SKM-1 (cell line): Measurements from ENCODE around the gene AMBRA1.
"Not testable (repeated sequence)": the region's sequence is repeated elsewhere in the genome, so short reads cannot be mapped to it uniquely, and the experiment has no call there.

Experiments used
- DNase-seq: peaks from one replicate; lab custom pipeline; 2025; ENCODE audit not compliant: unreplicated experiment; lab: John Stamatoyannopoulos, UW

The AMBRA1 gene

DNA sequence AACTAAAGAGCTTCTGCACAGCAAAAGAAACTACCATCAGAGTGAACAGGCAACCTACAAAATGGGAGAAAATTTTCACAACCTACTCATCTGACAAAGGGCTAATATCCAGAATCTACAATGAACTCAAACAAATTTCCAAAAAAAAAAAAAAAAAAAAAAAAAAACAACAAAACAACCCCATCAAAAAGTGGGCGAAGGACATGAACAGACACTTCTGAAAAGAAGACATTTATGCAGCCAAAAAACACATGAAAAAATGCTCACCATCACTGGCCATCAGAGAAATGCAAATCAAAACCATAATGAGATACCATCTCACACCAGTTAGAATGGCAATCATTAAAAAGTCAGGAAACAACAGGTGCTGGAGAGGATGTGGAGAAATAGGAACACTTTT lies 10.3 kb downstream of the AMBRA1 start:
- not testable (repeated sequence) for DNase-seq

DNA sequence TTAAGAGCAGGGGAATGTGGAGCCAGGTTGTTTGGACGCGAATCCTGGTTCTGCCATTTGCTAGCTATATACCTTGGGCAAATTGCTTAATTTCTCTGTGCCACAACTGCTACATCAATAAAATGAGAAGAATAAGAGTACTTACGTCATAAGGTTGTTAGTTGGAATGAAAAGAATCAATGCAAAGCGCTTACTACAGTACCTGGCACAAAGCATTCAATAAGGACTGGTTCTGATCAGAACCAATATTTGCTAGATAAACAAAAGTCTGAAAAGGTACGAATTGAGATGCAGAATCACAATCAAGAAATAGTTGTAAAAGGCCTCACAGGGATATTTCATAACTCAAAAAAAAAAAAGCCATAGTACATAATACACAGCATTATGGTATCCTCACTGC lies 11.2 kb downstream of the AMBRA1 start:
- no peak for DNase-seq

- DNase-seq: no peak
These were observed 16.8 kb downstream of the AMBRA1 start for GRCh38 chr11:46577058-46577457.

DNA sequence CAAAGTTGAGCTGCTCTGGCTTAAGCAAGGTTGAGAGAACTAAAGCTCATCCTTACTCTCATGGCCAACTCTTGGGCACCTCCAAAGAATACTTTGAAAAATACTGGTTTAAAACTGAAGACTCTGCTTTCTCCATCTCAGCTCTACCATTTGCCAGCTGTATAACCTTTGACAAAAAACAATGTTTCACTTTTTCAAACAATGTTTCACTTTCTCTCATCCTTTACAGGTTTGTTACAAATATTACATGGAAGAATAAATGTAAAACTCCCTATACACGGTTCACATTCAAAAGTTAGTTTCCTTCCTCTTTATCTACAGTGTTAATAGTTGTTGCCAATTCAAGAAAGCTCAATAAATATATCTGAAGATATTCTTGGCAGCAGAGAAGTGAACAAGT lies 19.2 kb downstream of the AMBRA1 start:
- no peak for DNase-seq

GRCh38 chr11:46570790-46571398 lies 22.9 kb downstream of the AMBRA1 start:
- DNase-seq: no peak

DNA sequence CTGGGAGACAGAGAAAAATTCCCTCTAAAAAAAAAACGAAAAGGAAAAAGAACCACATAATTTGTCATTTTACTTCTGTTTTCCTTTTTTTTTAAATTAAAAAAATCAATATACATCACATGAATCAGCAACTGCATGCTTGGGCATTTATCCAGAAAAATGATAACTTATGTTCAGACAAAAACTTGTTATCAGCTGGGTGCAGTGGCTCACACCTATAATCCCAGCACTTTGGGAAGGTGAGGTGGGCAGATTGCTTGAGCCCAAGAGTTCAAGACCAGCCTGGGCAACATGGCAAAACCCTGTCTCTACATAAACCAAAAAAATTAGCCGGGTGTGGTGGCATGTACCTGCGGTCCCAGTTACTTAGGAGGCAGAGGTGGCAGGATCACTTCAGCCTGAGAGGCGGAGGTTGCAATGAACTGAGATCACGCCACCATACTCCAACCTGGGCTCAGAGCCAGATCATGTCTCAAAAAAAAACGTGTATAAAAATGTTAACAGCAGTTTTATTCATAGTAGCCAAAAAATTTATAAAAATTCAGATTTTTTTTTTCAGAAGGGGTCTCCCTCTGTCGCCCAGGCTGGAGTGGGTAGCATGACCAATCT lies 28.5 kb downstream of the AMBRA1 start:
- DNase-seq: no peak

- no peak for DNase-seq
These were observed 29.4 kb downstream of the AMBRA1 start for GRCh38 chr11:46564459-46564858.

- no peak for DNase-seq
These were observed 31.3 kb downstream of the AMBRA1 start for GRCh38 chr11:46562527-46562926.

DNA sequence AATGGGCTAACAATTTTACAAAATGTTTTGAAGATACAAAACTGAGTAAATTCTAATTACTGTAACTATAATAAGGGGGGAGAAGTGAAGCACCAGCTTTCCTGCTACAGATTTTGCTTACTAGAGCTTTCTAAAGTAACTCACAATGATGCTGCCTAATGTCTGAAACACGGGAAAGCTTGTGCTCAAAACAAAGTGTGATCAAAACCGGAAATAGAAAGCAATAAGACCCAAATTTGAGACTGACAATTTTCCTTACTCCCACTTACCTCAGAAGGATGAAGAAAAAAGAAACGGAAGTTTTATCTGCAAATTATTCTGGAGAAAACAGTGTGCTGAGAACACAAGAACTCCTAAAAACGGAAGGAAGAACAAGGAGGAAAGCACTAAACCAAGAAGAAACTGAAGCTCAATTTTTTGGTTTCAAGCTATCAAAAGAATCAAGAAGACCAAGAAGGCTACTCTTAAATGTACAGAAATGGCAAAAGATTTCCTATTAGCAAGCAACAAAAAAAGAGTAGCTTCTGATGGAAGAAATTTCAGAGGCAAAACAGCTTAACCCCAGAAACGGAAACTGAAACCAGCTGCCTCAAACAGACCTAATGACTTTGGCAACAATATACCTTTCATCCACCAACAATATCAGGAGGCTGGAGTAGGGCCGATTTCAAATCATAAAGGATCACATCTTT lies 33.4 kb downstream of the AMBRA1 start:
- no peak for DNase-seq

DNA sequence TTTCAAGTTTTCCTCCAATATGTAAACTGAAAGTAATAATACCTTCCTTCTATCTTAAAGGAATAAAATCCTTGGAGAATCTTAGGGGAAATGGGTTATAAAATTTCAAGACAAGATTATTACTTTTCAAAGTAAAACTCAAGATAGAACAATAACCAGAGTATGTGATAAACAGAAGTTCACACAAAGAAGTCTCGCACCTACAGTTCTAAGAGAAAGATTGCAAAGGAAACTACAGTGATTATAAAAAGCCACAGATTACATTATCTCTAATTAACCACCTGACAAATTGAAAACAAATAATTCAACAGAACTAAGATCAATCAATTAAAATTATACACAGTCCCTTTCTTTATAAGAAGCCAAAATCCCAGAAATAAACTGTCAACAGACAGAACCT lies 34.0 kb downstream of the AMBRA1 start:
- DNase-seq: no peak

DNA sequence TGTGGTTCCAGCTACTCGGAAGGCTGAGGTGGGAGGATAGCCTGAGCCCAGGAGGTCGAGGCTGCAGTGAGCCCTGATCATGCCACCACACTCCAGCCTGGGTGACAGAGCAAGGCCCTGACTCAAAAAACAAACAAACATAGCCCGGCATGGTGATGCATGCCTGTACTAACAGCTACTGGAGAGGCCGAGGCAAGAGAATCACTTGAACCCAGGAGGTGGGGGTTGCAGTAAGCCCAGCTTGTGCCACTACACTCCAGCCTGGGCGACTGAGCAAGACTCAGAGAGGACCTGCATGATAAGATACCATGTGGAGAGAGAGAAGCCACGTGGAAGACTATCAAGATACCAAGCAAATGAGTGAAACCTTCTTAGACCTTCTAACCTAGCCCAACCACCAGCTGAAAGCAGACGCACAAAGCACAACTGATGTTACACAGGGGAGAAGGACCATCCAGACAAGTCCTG lies 36.1 kb downstream of the AMBRA1 start:
- DNase-seq: no peak

DNA sequence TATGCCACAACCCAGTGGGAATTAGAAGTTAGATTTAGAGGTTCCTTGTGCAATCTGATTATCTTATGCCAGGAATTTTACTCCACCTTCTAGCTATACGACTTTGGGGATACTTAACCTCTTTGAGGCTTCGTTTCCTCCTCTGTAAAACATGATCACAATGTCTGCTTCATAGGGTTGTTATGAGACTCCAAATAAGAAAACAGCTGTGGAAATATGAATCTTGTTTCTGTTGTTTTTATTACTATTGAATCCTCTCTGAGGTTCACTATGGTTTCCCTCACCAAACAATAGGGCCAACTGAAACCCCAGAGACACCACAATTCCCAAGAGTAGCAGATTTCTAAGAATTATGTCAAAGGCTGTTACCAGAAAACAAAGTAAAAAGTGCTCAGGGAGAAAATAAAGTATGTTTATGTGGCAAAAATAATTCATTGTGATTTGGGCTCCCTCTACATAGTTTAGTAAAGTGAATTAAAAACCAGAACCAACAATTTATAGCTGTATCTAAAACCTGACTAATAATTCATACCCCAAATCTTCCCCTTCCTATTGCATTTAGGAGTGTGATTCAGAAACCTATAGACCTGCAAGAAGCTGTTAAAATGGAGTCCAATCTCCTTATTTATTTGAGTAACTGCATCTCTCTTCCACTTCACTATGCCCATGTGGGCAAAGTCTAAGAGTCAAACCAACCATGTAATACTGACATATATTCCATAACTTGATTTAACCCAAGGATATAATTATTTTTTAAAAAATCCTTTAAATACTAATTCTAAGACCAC lies 38.4 kb downstream of the AMBRA1 start:
- DNase-seq: no peak

- DNase-seq: peak; percentile 14
These were observed 39.3 kb downstream of the AMBRA1 start for GRCh38 chr11:46554213-46555147.

GRCh38 chr11:46553814-46554212 lies 40.0 kb downstream of the AMBRA1 start:
- DNase-seq: no peak

- no peak for DNase-seq
These were observed 42.6 kb downstream of the AMBRA1 start for GRCh38 chr11:46551261-46551660.

DNA sequence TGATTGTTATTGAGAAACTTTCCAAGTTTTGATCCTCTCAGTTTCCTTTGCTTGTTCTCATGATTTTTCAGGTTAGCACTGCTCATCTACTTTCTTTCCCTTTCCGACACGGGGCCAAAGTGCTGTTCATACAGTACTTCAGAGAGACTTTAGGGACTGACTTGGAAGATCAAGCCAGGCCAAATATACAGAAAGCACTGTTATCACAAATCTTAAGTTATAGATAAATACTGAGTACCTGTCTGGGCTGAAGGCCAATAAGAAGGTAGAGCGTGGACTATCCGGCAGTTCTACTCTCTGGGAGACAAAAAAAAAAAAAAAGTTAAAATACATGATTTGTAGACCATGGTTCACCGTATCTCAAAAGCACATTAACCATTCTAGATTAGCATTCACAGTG lies 46.2 kb downstream of the AMBRA1 start:
- DNase-seq: no peak

GRCh38 chr11:46543564-46543963 lies 50.3 kb downstream of the AMBRA1 start:
- no peak for DNase-seq

DNA sequence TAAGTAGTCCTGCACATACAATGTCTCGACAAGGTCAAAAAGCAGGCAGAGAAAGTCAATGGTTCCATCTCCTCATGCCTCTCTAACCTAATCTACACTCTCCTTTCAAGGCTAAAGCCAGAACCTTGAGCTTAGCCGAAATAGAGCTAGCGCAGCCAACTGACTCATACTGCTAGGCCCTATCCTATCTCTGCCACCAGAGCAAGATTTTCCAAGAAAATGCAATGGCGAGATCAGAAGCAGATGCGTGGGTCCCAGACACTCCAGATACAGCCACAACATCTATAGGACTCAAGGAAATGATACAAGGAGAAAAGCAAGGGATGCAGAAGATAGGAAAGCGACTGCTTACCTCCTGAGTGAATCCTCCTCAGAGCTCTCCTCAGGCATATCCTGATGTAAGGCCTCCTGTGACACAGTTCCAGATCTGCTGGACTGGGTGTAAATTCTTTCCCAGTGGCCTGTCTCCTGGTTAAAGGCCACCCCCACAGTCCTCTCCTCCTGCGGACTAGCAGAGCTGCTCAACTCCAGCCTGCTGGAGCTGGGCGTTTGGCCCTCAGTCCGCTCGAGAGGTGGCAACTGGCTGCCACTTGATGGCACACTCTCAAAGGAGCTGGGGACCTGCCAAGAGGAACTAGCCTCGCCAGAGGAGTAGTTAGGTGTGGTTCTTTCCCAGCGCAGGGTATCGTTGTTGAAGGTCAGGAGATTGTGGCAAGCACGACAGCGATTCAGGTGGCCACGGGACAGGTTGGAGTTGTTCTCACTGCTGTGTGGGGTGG lies 52.0 kb downstream of the AMBRA1 start:
- no peak for DNase-seq

- DNase-seq: no peak
These were observed 53.0 kb downstream of the AMBRA1 start for GRCh38 chr11:46540807-46541206.
